Ishikawa (cell line): ENCODE results near the gene WDR64.

Source experiments
- CEBPB ChIP-seq: IDR thresholded peaks from 2 replicates; pipeline ENCODE4 v1.6.1; 2012
- CREB1 ChIP-seq: IDR thresholded peaks from 2 replicates; pipeline ENCODE4 v1.6.1; 2012; ENCODE audit warnings: low read depth
- EGR1 ChIP-seq: IDR thresholded peaks from 2 replicates; pipeline ENCODE4 v1.6.1; 2012
- EP300 ChIP-seq: IDR thresholded peaks from 2 replicates; pipeline ENCODE4 v1.6.1; 2012; ENCODE audit warnings: borderline replicate concordance
- FOXM1 ChIP-seq: IDR thresholded peaks from 2 replicates; pipeline ENCODE4 v1.6.1; 2012; ENCODE audit warnings: low read depth, borderline replicate concordance
- MAX ChIP-seq: IDR thresholded peaks from 2 replicates; pipeline ENCODE4 v1.6.1; 2012
- NFIC ChIP-seq: IDR thresholded peaks from 2 replicates; pipeline ENCODE4 v1.6.1; 2012
- RAD21 ChIP-seq: IDR thresholded peaks from 2 replicates; pipeline ENCODE4 v1.6.1; 2012; ENCODE audit warnings: low read depth
- REST ChIP-seq: IDR thresholded peaks from 2 replicates; pipeline ENCODE4 v1.6.1; 2012; ENCODE audit warnings: low read depth, mild to moderate bottlenecking
- TAF1 ChIP-seq: IDR thresholded peaks from 2 replicates; pipeline ENCODE4 v1.6.1; 2012; ENCODE audit warnings: low read depth, mild to moderate bottlenecking
- TCF12 ChIP-seq: IDR thresholded peaks from 2 replicates; pipeline ENCODE4 v1.6.1; 2012; ENCODE audit warnings: low read depth
- TEAD4 ChIP-seq: IDR thresholded peaks from 2 replicates; pipeline ENCODE4 v1.6.1; 2012
- USF1 ChIP-seq: IDR thresholded peaks from 2 replicates; pipeline ENCODE4 v1.6.1; 2012
- YY1 ChIP-seq: IDR thresholded peaks from 2 replicates; pipeline ENCODE4 v1.6.1; 2012; ENCODE audit warnings: low read depth
- ZBTB7A ChIP-seq: IDR thresholded peaks from 2 replicates; pipeline ENCODE4 v1.6.1; 2012; ENCODE audit warnings: low read depth

Gene WDR64

GRCh38 chr1:241813768-241814320 is 161.8 kb downstream of the WDR64 start:
- no peak for TF ChIP-seq ZBTB7A
- no peak for TF ChIP-seq RAD21
- TF ChIP-seq TEAD4: no peak
- no peak for TF ChIP-seq USF1
- TF ChIP-seq NFIC: no peak
- TF ChIP-seq FOXM1: no peak
- no peak for TF ChIP-seq EP300
- no peak for TF ChIP-seq CEBPB
- TF ChIP-seq REST: no peak
- TF ChIP-seq CREB1: no peak
- no peak for TF ChIP-seq TCF12
- TF ChIP-seq TAF1: no peak
- TF ChIP-seq MAX: no peak
- TF ChIP-seq YY1: no peak

- TF ChIP-seq USF1: no peak
- no peak for TF ChIP-seq TAF1
- TF ChIP-seq MAX: no peak
- no peak for TF ChIP-seq ZBTB7A
- no peak for TF ChIP-seq CEBPB
- no peak for TF ChIP-seq EGR1
- TF ChIP-seq TCF12: no peak
- no peak for TF ChIP-seq RAD21
- TF ChIP-seq NFIC: no peak
- no peak for TF ChIP-seq CREB1
- TF ChIP-seq EP300: no peak
- TF ChIP-seq FOXM1: no peak
- TF ChIP-seq YY1: no peak
- no peak for TF ChIP-seq REST
These were observed 163.9 kb downstream of the WDR64 start for GRCh38 chr1:241816008-241816407.

GRCh38 chr1:241817331-241817792 is 165.3 kb downstream of the WDR64 start:
- no peak for TF ChIP-seq CEBPB
- TF ChIP-seq TCF12: no peak
- TF ChIP-seq FOXM1: no peak
- TF ChIP-seq EP300: no peak

- TF ChIP-seq RAD21 (no peak), FOXM1 (no peak), TAF1 (no peak), EP300 (no peak), REST (no peak), NFIC (no peak), CREB1 (no peak)
These were observed 166.0 kb downstream of the WDR64 start for GRCh38 chr1:241817956-241818612.
